GM03348 (cell line): ENCODE measurements around the gene DHX58.

ENCODE experiments used
- DNase-seq: peaks from one replicate; pipeline ENCODE4 v3.0.0; 2012; ENCODE audit warnings: low spot score

DHX58 gene

DNA sequence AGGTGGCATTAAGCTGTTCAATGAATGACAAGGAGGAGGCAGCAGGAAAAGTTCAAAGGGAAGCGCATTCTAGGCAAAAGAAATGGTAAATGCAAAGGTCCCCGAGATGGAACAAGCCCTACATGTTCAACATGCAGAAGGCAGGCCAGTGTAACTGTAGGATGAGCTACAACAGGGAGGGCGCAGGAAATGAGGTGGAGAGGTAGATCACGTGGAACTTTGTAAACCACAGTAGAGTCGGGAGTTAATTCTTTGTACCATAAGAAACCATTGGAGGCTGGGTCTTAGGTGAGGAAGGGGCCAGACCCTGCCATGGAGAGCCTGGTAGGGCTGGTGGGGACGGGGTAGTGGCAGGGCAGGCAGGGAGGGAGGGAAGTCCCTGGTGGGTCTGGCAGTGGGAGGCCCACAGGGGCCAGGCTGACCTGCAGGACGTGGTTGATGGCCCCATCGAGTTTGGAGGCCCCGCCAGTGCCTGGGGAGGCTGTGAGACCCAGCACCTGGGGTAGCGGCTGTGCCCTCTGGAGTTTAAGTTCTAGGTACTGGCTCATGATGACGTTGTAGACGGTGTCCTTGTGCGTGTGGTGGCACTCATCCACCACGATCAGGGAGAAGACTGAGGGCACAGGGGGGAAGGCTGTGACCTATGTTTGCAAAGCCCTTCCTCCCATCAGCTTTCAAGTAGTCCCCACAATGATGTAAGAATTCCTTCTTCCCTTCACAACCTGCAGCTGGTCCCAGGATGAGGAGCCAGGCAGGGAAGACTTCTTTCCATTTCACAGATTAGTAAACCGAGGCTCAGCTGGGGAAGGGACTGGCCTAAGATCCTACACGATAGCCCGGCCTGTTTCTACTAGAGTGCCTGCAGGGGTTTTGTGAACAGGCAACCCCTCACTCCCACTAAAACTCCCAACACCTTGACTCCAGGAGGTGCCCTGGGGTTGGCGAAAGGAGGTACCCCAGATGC, 1.9 kb downstream of the DHX58 start:
- DNase-seq, result no peak

DNA sequence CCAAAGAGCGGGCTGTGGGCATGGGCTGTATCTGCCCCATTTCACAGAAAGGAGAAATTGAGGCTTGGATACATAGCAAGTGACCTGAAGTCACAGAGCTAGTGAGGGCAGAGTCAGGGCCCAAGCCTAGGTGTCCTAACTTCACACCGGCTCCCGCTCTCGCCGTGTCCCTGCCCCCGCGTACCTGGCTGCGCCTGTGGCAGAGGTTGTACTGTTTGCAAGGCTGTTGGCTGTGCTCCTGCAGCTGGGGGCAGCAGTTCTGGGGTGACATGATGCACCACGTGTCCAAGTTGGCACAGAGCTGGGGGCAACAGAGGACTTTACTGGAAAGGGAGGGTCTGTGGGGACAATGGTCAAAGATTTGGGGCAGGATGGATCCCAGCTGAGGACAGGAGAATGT, 3.4 kb downstream of the DHX58 start:
- DNase-seq, result no peak

DNA sequence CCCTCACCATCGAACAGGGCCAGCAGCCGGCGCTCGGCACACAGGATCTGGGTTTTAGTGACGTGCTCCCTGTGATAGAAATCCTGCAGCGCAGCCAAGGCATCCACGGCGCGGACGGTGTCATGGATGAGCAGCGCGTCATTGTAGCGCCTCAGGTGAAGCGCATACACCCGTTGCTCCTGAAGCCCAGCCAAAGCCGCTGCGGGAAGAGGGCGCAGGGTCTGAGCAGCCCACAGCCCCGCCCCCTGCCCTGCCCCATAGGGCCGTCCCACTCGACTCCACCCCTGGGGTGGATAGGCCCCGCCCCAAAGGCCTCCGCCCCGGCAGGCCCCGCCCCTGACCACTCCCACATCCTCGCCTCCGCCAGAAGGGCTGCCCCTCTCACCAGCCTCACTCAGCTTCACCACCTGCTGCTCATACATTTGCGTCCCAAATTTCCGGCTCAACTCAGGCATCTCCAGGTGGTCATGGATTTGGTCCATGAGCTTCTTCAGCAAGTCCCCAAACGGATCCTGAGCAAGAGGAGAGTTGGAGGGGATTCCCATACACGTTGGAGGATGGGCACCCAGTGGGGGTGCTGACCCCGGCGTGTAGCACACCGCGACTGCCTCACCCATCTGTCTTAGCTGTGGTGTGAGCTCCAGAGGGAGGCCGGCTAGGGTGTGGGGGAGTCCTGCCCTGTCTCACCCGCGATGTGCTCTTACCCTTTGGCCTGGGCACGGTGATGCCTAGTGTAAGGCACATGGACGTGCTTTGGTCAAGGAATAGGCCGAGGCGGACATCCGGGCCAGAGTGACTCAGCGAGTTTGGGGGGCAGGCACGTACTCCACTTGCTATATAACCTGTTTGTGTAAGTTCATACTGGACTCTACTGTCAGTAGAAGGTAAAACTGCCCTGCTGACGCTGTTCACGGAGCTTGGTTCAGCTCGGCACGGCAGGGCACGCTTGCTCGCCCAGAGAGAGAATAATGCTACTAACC, 4.6 kb downstream of the DHX58 start:
- peak; percentile 72 for DNase-seq

DNA sequence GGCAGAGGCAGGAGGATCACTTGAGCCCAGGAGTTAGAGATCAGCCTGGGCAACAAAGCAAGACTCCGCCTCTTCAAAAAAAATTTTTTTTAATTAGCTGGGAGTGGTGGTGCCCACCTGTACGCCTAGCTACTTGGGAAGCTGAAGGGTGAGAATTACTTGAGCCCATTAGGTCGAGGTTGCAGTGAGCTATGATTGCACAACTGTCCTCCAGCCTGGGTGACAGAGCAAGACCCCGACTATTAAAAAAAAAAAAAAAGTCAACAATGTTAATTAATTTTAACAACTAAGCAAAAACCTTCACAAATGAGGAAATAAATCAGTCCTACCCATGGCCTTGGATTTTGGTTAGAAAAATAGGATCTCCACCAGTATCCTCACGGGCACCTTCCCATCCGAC, 5.4 kb downstream of the DHX58 start:
- DNase-seq, result no peak

DNA sequence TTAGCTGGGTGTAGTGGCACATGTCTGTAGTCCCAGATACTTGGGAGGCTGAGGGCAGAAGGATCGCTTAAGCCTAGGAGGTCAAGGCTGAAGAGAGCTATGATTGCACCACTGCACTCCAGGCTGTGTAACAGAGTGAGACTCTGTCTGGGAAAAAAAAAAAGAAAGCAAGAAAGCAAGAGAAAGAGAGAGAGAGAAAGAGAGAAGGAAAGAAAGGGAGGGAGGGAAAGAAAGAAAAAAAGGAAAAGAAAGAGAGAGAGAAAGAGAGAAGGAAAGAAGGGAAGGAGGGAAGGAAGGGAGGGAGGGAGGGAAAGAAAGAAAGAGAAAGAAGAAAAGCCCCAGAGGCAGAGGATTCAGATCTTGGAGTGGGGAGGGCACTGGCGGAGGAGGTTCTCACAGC, 6.5 kb downstream of the DHX58 start:
- no peak for DNase-seq

DNA sequence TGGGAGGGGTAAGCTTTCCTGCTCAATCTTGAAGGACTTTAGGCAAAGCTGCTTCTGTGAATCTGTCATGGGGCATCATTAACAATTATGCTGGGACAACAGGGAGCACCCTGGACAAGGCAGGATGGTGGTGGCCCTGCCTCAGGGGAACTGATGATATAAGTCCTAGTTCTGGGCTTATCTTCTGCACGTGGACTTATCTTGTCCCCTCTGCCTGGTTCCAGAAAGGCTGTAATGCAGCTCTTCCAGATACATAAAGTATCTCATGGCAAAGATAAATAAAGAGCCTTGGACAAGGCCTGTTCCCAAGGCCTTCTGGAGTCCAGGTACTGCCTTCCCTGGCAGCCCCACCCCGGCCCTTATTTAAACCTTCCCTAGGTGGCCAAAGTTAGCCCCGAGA, 8.2 kb downstream of the DHX58 start:
- no peak for DNase-seq

DNA sequence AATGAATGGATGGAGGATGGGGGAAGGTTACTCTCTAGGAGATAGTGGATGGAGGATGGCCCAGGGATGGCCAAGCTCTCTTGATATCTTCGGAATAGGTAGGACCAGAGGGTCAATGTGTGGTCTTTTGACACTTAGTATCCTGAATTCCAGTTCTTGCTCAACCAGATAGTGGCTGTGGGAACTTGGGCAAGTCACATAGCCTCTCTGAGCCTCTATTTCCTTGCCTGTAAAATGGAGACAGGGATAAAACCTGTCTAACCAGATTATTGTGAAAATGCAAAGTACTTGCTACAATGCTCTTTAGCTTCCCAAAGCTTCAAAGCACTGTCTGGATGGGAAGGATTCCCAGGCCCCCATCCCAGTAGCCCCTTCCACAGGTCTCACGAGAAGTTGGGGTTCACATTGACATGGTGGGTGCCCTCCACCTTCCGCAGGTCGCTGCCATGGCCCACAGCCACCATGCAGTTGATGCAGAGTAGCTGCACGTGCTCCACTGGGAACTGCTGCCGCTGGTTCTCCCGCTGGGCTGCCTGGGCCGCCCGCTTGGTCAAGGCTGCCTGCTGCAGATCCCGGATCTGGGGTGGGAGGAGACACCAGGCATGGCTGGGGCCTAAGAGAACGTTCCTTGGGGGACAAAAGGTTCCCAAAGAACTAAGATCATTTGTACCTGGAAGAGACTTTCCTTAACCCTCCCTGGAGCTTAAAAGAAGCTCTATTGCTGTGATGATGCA, 9.1 kb downstream of the DHX58 start:
- DNase-seq, result no peak

DNA sequence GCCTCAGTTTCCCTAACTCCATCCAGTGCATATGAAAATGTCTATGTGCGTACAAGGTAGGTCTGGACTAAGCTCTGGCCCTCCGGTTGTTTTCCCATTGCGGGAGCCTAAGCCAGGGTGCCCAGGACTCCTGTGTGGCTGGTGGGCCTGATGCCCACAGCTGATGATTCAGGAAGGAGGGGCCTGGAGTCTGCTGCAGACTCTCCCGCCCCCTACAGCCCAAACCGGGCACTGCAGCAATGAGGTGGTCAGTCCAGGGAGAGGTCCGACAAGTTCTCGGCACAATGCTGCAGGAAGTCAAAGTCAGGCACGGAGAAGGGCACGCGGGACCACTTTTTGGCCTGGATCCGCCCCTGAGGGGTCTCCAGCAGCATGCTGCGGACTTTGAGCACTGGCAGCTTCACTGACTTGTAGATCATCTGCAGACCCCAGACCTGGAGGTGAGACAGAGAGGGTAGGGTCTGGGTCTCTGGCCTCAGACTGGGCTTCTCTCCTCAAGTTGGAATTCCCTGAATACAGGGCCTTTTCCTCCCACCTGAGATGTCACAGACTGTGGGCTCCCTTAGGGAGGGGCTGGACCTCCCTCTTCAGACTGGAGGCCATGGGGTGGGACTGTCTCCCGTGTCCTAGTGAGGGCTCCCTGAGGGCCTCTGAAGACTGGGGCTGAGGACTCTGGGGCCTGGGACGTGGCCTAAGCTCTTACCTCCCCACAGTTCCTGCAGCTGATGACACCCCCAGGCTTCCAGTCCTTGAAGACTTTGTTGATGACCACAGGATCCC, 10.8 kb downstream of the DHX58 start:
- DNase-seq, result peak; percentile 91

DNA sequence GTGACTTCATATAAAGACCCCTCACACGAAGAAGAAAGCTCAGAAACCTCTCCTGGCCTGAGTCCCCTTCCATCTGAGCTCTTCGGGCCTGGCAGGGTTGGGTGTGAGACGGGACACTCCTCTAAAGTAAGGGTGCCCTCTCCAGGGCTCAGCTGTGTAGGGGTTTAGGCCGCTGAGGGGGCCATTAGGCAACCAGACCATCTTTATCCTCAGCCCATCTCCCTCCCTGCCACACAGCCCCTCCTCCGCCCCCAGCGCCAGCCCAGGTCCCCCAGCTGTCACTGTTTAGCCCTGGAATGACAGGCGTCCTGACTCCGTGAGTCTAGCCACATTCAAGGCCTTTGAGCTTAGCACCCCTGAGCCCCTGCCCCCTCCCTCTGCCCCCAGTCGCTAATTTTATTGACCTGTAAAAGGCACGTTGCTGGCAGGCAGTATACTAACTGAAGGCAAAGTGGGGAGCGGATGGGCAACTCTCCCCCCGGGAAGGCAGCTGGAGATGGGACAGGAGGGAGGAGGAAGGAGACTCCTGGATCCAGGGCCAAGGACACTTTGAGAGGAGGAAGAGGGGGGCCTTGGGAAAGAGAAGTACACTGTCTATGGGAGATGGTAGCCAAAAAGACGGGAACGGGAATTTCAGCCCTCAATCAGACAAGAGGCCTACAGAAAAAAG, 13.6 kb downstream of the DHX58 start:
- DNase-seq, result no peak

DNA sequence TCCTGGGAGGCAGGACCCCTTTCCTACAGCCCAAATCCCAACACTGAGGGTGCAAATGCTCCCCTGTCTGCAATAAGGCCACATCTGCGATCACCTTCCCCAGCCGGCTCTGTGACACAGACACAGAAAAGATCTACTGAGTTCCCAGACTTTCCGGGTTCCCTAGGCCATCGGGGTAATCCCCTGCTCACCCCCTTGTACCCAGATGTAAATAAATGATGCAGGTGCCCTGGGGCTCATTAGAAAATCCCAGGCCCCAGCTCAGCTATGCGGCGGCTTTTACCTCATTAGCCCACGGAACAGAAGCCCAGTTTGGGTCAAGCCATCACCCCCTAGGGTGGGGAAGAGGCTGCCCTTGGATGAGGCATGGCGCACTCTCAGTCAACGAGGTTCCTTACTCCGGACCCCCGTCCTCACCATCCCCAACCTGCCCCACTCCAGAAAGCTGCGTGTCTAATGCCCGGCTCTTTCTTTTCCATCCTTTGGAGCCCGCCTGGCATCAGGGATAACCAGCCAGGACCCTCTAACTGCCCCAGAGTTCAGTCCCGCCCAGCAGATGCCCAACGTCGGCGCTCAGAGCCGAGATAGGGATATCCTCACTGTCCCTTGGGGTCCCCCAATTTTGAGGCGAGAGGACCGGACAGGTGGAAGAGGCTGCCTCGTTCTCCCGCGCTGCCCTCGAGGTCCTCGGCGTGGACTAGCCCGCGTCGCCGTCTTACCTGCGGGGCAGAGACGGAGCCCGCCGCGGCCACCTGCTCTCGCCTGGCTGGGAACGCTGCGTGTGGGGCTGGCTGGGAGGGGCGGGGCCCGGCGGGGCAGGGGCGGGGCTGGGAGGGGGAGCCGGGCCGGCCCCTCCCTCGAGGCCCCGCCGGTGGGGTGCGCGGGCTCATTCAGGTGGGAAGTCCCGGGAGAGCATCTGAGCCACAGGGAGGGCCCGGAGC, 14.6 kb downstream of the DHX58 start, which contains the start of gene ZNF385C:
Gene ZNF385C (minus strand): TSS at position 783 of the 941 bp plus-strand sequence. CDS start 35,417 bp downstream, outside the sequence.
- DNase-seq, result peak; percentile 45

DNA sequence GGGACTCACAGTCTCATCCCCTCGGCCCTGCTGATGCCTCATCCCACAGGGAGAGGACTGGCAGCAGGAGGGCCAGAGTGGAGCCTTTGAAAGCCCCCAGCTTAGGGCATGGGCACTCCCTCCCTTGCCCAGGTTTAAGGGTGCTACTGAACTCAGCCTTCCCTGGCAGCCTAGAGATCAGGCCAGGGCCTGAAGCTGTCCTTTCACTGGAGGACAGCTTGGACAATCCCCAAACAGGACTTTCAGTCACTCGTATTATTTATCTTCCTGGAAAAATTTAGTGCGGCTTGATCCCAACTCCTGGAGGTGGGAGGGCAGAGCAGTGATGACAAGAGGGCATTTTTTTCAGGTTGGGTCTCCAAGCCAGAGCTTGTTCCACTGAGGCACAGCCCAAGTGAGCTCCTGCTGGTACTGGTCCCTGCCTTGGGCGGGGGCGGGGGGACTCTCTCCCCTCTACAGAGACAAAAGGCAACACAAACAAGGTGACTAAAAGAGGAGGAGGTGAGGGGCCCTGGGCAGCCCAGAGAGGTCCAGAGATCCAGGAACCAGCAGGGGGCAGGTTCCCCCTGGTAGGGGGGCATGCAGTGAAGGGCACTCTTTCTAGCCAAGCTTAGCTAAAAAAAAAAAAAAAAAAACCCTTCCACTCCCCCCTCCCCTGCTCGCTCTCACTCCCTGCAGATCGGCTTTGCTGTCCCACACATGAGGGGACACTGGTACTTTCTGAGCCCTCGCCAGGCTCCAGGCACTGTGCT, 16.0 kb downstream of the DHX58 start:
- no peak for DNase-seq

DNA sequence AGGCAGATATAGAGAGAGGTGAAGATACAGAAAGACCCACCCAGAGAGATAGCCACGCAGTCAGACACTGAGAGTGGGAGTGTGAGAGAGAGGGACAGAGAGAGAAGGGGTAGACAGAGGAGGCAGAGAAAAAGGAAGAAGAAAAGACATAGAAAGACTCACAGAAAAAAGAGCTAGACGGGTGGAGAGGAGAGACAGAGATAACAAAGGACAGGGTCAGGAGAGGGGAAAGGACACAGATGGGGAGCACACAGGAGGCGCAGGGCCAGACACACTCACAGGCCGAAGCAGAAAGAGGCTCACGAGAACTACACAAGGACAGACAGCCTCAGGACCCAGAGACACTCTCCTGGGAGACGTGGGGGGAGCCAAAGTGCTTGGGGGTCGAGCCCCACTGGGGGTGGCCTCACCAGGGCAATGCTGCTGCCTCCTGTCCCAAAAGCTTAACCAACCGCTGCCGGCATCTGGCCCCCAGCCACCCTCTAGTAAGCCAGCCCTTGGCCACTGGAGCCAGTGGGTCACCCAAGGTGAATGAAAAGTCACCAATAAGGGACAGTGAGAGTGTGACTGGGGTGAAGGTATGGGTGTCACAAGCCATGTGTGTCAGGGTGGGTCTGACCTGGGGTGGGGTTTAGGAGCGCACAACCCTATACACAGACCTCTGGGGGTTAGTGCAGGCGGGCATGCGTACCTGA, 18.0 kb downstream of the DHX58 start:
- DNase-seq, result no peak

DNA sequence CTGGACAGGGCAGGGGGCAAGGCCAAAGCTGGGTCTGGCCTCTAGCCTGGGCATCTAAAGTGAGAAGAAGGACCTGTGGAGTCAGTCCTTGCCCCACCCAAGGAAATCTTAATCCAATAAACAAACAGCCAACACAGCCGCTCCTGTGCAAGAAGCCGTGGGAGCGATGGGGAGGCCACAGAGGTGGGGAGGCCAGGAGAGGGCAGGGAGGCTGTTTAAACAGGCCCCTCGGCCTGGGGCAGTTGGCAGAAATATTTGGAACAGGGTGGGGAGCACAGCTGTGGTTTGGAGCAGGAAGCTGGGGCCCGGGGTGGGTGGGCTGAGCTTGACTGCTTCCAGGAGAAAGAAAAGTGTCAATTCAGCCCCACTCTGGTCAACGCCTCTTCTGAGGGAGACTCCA, 19.6 kb downstream of the DHX58 start:
- no peak for DNase-seq

DNA sequence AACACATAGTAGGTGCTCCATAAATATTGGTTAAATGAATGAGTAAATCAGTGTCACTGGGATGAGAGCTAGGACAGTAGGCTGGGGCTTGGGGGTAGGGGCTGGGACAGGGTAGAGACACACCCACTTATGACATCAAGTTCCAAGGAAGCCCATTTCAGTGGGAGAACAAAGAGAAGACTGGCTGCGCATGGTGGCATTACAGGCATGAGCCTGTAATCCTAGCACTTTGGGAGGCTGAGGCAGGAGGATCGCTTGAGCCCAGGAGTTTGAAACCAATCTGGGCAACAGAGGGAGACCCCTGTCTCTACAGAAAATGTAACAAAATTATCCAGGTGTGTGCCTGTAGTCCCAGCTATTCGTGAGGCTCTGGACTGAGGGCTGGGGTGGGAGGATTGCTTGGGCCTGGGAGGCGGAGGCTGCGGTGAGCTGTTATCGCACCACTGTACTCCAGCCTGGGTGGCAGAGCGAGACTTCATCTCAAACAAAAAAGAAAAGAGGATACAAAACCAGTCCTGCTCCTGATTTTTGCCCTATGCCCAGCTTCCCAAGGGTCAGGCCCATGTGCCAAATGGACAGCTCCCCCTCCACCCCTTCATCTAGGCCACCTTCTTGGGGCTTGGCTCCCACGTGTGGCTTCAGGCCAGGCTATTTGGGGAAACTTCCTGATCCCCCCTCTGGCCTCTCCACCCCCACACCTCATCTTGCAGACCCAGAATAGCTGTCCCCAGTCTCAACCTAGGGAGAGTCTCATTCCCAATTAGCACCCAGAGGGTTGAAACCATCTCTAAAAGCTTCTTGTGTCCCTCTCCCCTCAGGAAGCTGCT, 21.3 kb downstream of the DHX58 start:
- no peak for DNase-seq

DNA sequence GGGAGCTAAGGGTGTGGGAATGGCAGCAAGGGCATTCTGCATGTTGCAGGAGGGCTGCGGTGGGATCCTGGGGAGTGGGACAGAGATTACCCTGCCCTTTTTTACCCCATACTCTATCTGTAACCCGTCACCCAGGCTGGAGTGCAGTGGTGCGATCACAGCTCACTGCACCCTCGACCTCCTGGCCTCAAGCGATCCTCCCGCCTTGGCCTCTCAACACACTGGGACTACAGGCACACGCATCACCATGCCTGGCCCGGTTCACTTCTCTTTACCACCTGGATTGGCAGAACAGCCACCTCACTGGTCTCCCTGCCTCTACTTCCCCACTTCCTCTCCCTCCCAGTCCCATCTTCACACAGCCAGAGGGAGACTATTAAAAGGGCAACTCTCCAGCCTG, 23.8 kb downstream of the DHX58 start:
- no peak for DNase-seq

DNA sequence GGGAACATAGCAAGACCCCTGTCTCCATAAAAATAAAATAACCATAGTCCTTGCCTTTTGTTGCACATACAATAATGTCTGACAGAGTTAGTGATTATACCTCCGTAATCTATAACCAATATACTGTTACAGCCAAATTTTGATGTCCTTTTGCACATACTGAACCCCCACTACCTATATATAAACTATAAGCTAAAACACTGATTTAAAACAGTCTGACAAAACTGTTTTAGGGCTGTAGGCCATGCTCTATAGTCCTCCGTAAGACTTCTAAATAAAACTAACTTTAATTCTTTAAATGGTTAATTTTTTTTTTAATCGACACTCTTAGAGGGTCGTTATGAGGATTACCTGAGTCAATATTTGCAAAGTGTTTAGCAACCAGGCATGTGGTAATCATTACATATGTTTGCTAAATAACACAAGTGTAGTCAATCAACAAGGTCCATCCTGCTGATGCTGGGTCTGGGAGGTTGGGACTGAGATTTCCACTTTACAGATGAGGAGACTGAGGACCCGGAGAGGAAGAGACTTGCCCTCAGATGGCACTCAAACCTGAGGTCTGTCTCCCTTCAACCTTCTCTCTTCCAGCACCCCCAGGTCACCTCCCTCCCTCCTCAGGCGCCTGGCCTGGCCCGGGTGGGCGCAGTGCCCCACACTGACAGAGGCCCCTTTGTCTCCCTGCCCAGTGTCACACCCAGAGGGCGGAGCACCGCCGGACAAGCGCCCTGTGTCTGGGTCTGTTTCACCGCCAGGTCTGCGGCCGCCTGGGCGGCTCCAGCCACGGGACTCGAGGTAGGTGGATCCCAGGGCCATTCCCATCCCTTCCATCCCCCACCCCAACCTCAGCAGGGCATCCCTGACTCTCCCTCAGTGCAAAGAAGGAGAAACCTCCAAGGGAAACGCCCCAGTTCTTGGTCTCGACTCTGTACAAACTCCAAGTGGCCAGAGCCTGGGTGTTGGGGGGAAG, 24.5 kb downstream of the DHX58 start:
- DNase-seq, result no peak
